GM21390 (cell line): ENCODE results near the gene HACD2.

Source experiments
- ATAC-seq: cut with Tn5 transposase; IDR thresholded peaks from one replicate; pipeline ENCODE4 v1.9.1; 2021; ENCODE audit not compliant: unreplicated experiment

Gene HACD2

GRCh38 chr3:123449102-123449996, 135.5 kb downstream of the HACD2 start:
- ATAC-seq, result no peak

- no peak for ATAC-seq
Observed at GRCh38 chr3:123448536-123449101, 136.2 kb downstream of the HACD2 start, which contains the start of gene ADCY5. TSS of gene ADCY5 (minus strand) at chr3:123449090. CDS start at chr3:123448545, 545 bp downstream.

GRCh38 chr3:123447749-123448517, 136.9 kb downstream of the HACD2 start:
- no peak for ATAC-seq

GRCh38 chr3:123447416-123447748, 137.5 kb downstream of the HACD2 start:
- ATAC-seq, result no peak

- ATAC-seq, result no peak
Observed at GRCh38 chr3:123446610-123447109, 138.2 kb downstream of the HACD2 start.

GRCh38 chr3:123446210-123446609, 138.6 kb downstream of the HACD2 start:
- ATAC-seq, result no peak

GRCh38 chr3:123445702-123446101, 139.2 kb downstream of the HACD2 start:
- no peak for ATAC-seq

- ATAC-seq, result no peak
Observed at GRCh38 chr3:123444744-123445143, 140.1 kb downstream of the HACD2 start.

- ATAC-seq, result no peak
Observed at GRCh38 chr3:123444023-123444422, 140.8 kb downstream of the HACD2 start.

GRCh38 chr3:123442908-123443307, 141.9 kb downstream of the HACD2 start:
- ATAC-seq, result no peak

- no peak for ATAC-seq
Observed at GRCh38 chr3:123442125-123442524, 142.7 kb downstream of the HACD2 start.
